ENCODE measurements around the gene MFGE8.
A peak's percentile ranks its signal among the peaks of the same experiment; 100 is the strongest.

MFGE8 gene

DNA sequence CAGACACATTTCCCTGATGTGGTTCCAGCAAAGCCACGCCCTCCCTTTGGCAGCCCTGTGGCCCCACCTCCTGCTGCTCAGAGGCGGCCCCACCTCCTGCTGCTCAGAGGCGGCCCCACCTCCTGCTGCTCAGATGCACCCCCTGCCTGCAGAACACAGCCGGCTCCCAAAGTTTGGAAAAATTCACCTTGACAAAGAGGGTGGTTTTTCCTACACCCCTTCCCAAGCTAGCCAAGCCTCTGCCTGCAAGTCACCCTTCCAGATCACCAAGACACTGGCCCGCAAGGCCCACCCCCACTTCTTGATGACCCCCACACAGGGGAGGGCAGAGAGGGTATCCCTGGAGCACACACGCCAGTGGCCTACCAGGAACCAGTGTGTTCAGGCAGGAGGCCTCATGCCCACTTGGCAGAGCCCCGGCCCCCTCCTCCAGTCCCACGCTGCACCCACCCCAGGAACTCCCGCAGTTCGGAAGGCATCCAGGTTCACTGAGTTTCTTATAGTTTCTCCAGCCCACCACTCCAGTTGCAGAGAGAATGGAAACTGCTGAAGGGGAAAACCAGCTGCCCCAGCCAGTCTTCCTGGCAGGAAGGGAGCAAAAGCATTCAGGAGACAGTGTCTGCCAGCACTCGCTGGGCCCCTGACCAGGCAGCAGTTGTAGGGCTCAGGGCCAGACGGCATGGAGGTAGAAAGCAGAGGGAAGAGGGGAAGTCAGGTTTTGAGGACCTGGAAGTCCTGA, 15.6 kb downstream of the MFGE8 start:
- peak; percentile 65 for DNase-seq

DNA sequence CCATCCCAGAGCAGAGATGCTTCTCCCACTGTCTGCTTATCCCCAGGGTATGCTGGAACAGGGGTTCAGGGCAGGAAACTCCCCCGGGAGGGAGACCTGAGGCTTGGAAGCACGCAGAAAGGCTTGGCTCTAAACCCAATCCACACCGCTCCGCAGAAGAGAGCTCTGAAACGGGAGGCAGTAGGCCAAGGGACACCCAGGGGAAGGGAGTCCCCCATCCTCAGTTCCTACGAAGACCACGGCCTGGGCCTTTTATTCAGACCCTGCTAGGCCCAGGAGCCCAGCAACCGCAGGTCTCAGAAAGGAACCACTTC, 16.1 kb downstream of the MFGE8 start:
- DNase-seq = no peak

DNA sequence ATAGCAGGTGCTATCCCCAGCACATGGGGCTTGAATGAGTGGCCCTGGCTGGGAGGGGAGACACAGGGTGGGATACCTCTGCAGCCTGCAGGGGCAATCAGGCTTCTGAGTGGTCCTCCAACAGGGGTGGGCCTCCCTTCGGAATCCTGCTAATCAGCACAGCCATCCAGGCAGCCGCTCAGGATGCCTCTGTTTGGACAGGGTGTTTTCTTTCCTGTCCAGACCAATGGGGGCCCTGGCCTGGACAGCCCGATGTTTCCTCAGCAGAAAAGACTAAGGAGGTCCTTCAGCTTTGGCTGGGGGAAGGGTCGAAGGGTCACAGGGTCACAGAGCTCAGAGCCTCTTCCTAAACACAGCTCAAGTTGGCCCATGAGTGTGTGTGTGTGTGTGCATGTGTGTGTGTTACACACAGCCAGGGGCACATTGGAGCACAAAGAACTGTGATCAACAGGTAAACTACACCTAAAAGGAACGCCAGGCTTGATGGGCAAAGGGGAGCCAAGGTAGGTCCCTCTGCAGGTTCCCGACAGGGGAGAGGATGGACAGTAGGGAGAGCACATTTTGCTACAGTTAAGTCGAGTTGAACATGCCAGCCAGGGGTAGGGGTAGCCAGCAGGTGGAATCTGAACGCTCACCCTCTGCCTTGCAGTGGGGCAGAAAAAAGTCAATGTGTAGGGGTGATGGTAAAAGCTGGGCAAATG, 16.7 kb downstream of the MFGE8 start:
- DNase-seq = no peak

- peak; percentile 60 for DNase-seq
These were observed 18.1 kb downstream of the MFGE8 start, which contains the start of gene HAPLN3 for GRCh38 chr15:88894819-88895767. HAPLN3 (minus strand) TSS chr15:88895544; CDS start chr15:88887298, 8,246 bp downstream.

DNA sequence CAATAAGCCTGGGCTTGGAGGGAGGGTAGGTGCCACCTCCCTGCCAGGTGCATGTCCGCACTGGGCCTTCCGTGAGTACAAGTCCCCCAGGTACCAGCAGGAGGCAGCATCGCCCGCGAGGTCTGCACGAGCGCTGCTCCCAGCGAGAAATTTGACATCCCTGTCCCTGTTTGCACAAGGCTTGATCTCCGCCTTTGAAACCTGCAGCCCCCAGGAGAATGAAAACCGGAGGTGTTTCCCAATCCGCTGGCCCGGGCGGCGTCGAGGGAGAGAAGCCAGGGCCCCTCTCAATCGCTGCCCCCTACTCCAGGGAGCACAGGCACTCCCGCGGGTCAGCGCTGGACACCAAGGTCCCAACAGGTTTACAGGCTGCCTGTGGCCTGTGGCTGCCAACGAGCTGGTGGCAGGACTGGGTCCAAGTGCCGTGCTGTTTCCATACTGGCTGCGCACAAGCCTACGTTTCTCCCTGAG, 18.8 kb downstream of the MFGE8 start:
- DNase-seq = peak; percentile 51

GRCh38 chr15:88891540-88892254, 21.5 kb downstream of the MFGE8 start:
- no peak for DNase-seq

GRCh38 chr15:88890495-88890894, 22.7 kb downstream of the MFGE8 start:
- no peak for DNase-seq

GRCh38 chr15:88888719-88889118, 24.5 kb downstream of the MFGE8 start:
- no peak for DNase-seq

DNA sequence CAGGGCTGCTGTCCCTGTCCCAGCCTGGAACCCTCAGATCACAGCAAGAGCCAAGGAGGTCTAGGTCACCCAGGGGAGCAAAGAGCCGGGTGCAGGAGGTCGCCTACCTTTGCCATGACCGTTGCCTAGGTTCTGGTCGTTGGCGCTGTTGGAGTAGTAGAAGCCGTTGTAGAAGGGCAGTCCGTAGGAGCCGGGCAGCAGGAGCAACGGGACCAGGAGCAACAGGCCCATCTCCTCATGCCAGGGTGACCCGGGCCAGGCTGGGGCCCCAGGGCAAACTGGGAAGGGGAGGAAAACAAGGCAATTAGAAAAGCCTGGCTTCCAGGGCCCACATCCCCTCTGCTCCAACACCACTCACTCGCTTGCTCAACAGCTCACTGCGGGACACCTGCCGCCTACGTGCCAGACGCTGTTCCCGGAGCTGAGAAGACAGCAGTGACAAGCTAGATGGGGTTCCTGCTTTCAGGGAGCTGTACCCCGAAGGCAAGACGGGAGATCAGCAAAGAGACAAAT, 26.1 kb downstream of the MFGE8 start:
- no peak for DNase-seq

DNA sequence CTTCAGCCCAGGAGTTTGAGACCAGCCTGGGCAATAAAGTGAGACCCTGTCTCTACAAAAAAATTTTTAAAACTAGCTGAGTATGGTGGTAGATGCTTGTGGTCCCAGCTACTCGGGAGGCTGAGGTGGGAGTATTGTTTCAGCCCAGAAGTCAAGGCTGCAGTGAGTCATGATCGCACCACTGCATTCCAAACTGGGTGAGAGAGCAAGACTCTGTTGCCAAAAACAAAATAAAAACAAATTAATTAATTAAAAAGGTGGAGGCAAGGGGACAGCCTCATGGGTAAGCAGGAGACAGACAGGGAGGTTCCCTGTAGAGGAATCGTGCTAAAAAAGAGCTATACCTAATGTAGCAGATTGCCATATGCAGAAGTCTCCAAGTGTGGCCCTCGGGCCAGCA, 30.4 kb downstream of the MFGE8 start:
- no peak for DNase-seq

GRCh38 chr15:88881775-88882174, 31.4 kb downstream of the MFGE8 start:
- DNase-seq = no peak

- DNase-seq = no peak
These were observed 32.0 kb downstream of the MFGE8 start for GRCh38 chr15:88880944-88881740.

GRCh38 chr15:88878720-88879184, 34.4 kb downstream of the MFGE8 start:
- peak; percentile 73 for DNase-seq

- DNase-seq = no peak
These were observed 35.3 kb downstream of the MFGE8 start for GRCh38 chr15:88877906-88878305.

DNA sequence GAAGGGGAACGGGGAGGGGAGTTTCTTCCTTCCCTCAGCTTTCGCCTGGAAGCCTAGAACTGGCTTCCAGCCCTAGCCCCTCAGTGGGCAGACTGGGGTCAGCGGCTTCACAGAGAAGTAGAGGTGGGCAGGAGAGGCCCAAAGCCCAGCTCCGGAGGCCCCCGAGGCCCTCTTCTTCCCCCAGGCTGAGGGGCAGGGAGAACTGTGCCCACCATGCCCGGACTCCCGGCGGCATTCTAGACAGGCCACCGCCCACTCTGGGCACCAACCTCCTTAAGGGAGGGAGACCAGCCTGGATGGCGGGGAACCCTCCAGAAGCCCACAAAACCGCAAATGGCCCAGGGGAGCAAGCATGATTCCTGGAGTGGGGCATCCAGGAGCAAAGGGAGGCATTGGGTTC, 35.8 kb downstream of the MFGE8 start:
- no peak for DNase-seq

GRCh38 chr15:88876573-88876972, 36.6 kb downstream of the MFGE8 start:
- DNase-seq = no peak

DNA sequence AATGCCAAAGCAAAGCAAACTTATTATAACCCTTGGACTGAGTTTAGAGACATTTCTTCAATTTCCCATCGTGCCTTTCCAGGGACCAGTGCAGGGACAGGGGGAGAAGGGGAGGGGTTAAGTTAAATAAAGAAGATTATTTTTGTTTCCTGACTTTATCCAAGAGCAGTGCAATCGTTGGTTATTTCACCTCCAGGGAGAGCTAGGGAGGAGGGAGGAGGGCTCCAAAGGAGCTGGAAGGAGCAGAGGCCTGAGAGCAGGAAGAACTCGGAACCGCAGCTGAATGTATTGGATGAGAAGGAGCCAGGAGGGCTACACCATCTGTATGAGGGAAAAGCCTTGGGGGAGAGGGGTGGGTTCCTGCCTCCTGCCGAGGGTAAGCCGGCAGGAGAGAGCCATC, 38.5 kb downstream of the MFGE8 start:
- DNase-seq = no peak

DNA sequence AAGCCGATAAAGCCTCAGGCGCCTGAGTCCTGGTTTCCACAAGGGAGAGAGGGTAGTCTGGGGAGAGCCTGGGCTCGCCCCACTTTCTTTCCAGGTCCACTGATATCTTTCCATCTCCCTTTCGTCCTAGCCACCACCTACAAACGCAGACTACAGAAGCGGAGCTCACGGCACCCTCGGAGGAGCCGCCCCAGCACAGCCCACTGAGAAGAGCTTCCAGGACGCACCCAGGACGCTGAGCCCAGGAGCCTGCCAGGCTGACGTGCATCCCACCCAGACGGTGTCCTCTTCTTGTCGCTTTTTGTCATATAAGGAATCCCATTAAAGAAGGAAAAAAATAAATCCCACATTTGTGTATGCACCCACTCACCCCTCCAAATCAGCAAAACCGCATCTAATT, 38.9 kb downstream of the MFGE8 start:
- no peak for DNase-seq

GRCh38 chr15:88873786-88874185, 39.4 kb downstream of the MFGE8 start:
- no peak for DNase-seq

DNA sequence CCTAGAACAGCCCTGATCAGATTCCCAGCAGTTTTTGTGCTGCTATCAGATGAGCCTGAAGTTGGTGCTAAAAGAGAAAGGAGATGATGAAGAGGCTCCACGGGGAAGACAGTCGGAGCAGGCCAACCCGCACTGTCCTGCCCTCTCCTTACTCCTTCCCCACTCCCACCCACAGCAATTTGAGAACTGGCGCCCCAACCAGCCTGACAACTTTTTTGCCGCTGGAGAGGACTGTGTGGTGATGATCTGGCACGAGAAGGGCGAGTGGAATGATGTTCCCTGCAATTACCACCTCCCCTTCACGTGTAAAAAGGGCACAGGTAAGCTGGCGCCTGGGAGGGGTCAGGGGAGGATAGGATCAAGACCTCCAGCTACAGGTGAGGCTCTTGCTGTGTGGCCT, 40.5 kb downstream of the MFGE8 start:
- no peak for DNase-seq

DNA sequence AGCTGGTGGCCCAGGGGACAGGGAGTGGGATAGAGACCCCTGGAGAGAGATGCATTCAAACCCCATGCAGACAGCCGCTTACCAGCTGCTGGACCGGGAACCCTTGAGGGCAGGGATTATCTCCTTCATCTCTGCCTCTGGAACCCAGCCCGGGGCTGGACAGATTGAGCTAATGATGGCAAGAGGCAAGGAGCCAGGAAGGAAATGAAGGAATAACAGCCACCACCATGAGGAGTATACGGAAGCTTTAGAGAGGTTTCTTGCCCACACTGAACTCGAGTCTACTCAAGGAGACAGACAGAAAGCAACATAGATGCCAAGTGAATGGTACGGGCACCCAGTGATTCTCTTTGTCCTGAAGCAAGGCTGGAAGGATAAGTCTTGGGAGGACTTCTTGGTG, 41.1 kb downstream of the MFGE8 start:
- DNase-seq = no peak

DNA sequence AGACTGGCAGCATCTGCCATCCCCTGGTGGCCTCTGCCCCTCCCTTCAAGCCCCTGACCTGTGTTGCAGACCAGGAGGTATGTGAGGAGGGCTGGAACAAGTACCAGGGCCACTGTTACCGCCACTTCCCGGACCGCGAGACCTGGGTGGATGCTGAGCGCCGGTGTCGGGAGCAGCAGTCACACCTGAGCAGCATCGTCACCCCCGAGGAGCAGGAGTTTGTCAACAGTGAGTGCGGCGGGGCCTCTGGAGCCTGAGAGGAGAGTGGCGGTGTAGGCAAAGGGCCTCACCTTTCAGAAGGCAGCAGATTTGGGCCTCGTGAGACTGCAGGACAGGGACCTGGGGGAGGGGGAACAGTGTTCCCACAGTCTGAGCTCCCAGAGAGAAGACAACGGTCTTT, 41.9 kb downstream of the MFGE8 start:
- no peak for DNase-seq

All from 8988T (cell line).